ENCODE measurements around the gene OXNAD1. TPM values are rescaled to one million over a fixed set of nuclear protein-coding genes. Genes with fewer than 3 reads are reported as not detected.

OXNAD1 gene
- total RNA-seq, 1 experiment from 2014 or later = 12.1 TPM

DNA sequence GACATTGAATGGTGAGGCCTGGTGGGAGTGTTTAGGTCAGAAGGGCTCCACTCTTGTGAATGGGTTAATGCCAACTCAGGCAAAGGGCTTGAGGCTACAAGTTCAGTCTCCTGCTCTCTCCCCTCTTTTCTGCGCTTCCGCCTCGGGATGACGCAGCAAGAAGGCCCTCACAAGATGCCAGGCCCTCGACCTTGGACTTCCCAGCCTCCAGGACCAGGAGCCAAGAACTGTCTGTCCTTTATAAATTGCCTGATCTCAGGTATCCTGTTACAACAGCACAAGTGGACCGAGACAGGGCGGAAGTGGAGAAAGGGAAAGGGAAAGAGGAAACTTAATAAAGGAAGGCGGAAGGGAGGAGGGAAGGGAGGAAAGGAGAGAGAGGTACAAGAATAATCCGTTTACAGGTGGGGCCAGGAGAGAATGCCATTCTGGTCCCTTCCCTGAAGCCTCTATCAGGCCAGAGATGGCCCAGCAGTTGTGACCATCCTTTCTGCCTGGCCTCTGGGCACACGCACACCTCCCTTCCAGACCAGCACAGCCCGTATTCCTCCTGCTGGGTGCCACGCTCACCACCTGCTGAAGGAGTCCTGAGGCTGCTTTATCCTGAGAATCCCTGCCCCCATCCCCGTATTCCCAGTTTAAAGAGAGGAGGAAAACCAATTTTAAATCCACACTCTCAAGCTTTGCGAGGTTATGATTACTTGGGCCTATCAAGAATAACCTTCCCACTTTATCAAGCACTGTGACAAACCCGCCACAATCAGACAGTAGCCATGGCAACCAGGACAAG, 64.2 kb downstream of the OXNAD1 start (continued):
- TF ChIP-seq, protein P1, sequence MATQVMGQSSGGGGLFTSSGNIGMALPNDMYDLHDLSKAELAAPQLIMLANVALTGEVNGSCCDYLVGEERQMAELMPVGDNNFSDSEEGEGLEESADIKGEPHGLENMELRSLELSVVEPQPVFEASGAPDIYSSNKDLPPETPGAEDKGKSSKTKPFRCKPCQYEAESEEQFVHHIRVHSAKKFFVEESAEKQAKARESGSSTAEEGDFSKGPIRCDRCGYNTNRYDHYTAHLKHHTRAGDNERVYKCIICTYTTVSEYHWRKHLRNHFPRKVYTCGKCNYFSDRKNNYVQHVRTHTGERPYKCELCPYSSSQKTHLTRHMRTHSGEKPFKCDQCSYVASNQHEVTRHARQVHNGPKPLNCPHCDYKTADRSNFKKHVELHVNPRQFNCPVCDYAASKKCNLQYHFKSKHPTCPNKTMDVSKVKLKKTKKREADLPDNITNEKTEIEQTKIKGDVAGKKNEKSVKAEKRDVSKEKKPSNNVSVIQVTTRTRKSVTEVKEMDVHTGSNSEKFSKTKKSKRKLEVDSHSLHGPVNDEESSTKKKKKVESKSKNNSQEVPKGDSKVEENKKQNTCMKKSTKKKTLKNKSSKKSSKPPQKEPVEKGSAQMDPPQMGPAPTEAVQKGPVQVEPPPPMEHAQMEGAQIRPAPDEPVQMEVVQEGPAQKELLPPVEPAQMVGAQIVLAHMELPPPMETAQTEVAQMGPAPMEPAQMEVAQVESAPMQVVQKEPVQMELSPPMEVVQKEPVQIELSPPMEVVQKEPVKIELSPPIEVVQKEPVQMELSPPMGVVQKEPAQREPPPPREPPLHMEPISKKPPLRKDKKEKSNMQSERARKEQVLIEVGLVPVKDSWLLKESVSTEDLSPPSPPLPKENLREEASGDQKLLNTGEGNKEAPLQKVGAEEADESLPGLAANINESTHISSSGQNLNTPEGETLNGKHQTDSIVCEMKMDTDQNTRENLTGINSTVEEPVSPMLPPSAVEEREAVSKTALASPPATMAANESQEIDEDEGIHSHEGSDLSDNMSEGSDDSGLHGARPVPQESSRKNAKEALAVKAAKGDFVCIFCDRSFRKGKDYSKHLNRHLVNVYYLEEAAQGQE (IDR thresholded peaks at IDR 0.05; ENCODE audit: low read depth) = no peak
- TF ChIP-seq, protein P2, sequence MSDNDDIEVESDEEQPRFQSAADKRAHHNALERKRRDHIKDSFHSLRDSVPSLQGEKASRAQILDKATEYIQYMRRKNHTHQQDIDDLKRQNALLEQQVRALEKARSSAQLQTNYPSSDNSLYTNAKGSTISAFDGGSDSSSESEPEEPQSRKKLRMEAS (IDR thresholded peaks at IDR 0.05) = no peak
- no peak for TF ChIP-seq TCF7L2 (IDR thresholded peaks at IDR 0.05; ENCODE audit: borderline replicate concordance, extremely low read depth, insufficient read depth, insufficient read length)
- TF ChIP-seq POLR2AphosphoS5 (IDR thresholded peaks at IDR 0.05; ENCODE audit: low read depth, low read length) = no peak
- TF ChIP-seq SIN3A (IDR thresholded peaks at IDR 0.05; ENCODE audit: low read depth) = no peak
- no peak for TF ChIP-seq YY1 (IDR thresholded peaks at IDR 0.05; ENCODE audit: extremely low read depth, insufficient replicate concordance, low read depth, low read length)
- TF ChIP-seq EGR1 (IDR thresholded peaks at IDR 0.05; ENCODE audit: low read depth) = no peak
- TF ChIP-seq ZFX (IDR thresholded peaks at IDR 0.05) = no peak
- no peak for TF ChIP-seq POLR2A (IDR thresholded peaks at IDR 0.05; ENCODE audit: borderline replicate concordance, extremely low read depth, insufficient read depth, insufficient read length)
- no peak for TF ChIP-seq RAD21 (IDR thresholded peaks at IDR 0.05; ENCODE audit: low read depth)
- no peak for TF ChIP-seq FOSL1 (IDR thresholded peaks at IDR 0.05; ENCODE audit: low read depth)

DNA sequence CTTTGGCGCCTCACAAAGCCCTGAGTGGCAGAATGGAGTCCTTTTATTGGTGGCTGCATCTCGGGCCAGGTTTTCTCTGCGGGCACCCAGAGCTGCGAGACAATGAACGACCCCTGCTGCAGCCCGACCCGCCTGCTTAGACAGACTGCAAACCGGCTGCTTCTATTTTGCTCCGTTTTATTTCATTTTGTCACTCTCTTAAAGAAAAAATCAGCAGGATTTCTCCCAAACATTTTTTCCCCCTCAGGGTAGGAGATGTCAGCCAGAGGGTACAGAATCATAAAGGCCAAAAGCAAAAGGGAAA, 64.8 kb downstream of the OXNAD1 start:
- no peak overlapping the region for H3K4me3 ChIP-seq (replicated peaks in 1 of 2; ENCODE audit: low read depth in 1 of 2, low read length in 2 of 2)
- DNase-seq (ENCODE audit: low read depth, low spot score) = no peak
- ChIA-PET RAD21 (ENCODE audit: low non-redundant PET in 1 of 2, low total read pairs in 2 of 2, uncharacterized antibody in 2 of 2, unreplicated experiment in 2 of 2) (no interaction called here), CTCF (no interaction called here), POLR2A (no interaction called here)
- no peaks in the 10 kb centered on the region for H3K27me3 ChIP-seq (ENCODE audit: insufficient read depth, low read length)
- H3K9ac ChIP-seq (ENCODE audit: low read length) = no peak overlapping the region
- ATAC-seq = no peak
- H3K36me3 ChIP-seq (ENCODE audit: control insufficient read depth in 1 of 2, insufficient read depth in 2 of 2, low read length in 2 of 2) = 0 out of 4 replicates have a peak, but pooled peaks cover 0 to 4% of the 10 kb centered on the region in 2 experiments
- H3K9me3 ChIP-seq (ENCODE audit: control insufficient read depth in 1 of 2, insufficient read depth in 1 of 2, low read depth in 1 of 2, low read length in 2 of 2) = 0 out of 4 replicates have a peak, but pooled peaks cover 0 to 7% of the 10 kb centered on the region in 2 experiments
- no peaks in the 10 kb centered on the region for H4K20me1 ChIP-seq (ENCODE audit: insufficient read depth)
- no peak overlapping the region for H3K4me2 ChIP-seq (ENCODE audit: low read length)
- H3K27ac ChIP-seq (ENCODE audit: low read depth, low read length) = no peak overlapping the region
- no peaks in the 10 kb centered on the region for H3K9me2 ChIP-seq (ENCODE audit: insufficient read depth)
- no TSS peak for BruUV-seq (replicated peaks)
- H2AFZ ChIP-seq (ENCODE audit: low read depth, low read length, poor library complexity, severe bottlenecking) = no peak overlapping the region
- H3K79me2 ChIP-seq (ENCODE audit: insufficient read depth, low read length) = no peaks in the 10 kb centered on the region
- intact Hi-C loops (cut with micrococcal nuclease) = no loop called here
- H3K4me1 ChIP-seq (ENCODE audit: control insufficient read depth in 1 of 2, insufficient read depth in 2 of 2, low read length in 2 of 2) = no peaks in the 10 kb centered on the region
- TF ChIP-seq RAD21 (IDR thresholded peaks at IDR 0.05; ENCODE audit: low read depth) (no peak), SRF (IDR thresholded peaks at IDR 0.05; ENCODE audit: low read depth) (no peak), EZH2 (IDR thresholded peaks at IDR 0.05) (no peak), CBX3 (IDR thresholded peaks at IDR 0.05; ENCODE audit: low read depth) (no peak), YY1 (IDR thresholded peaks at IDR 0.05; ENCODE audit: extremely low read depth, insufficient replicate concordance, low read depth, low read length) (no peak), EZH2phosphoT487 (IDR thresholded peaks at IDR 0.05; ENCODE audit: borderline replicate concordance) (no peak)
- TF ChIP-seq, protein P3, sequence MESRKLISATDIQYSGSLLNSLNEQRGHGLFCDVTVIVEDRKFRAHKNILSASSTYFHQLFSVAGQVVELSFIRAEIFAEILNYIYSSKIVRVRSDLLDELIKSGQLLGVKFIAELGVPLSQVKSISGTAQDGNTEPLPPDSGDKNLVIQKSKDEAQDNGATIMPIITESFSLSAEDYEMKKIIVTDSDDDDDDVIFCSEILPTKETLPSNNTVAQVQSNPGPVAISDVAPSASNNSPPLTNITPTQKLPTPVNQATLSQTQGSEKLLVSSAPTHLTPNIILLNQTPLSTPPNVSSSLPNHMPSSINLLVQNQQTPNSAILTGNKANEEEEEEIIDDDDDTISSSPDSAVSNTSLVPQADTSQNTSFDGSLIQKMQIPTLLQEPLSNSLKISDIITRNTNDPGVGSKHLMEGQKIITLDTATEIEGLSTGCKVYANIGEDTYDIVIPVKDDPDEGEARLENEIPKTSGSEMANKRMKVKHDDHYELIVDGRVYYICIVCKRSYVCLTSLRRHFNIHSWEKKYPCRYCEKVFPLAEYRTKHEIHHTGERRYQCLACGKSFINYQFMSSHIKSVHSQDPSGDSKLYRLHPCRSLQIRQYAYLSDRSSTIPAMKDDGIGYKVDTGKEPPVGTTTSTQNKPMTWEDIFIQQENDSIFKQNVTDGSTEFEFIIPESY (IDR thresholded peaks at IDR 0.05; ENCODE audit: extremely low read depth, insufficient replicate concordance, low read length) = no peak
- TF ChIP-seq, protein P4, sequence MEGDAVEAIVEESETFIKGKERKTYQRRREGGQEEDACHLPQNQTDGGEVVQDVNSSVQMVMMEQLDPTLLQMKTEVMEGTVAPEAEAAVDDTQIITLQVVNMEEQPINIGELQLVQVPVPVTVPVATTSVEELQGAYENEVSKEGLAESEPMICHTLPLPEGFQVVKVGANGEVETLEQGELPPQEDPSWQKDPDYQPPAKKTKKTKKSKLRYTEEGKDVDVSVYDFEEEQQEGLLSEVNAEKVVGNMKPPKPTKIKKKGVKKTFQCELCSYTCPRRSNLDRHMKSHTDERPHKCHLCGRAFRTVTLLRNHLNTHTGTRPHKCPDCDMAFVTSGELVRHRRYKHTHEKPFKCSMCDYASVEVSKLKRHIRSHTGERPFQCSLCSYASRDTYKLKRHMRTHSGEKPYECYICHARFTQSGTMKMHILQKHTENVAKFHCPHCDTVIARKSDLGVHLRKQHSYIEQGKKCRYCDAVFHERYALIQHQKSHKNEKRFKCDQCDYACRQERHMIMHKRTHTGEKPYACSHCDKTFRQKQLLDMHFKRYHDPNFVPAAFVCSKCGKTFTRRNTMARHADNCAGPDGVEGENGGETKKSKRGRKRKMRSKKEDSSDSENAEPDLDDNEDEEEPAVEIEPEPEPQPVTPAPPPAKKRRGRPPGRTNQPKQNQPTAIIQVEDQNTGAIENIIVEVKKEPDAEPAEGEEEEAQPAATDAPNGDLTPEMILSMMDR (IDR thresholded peaks at IDR 0.05 in 2 of 3, conservative IDR thresholded peaks at IDR 0.05 in 1 of 3; ENCODE audit: borderline replicate concordance in 1 of 3, insufficient read depth in 1 of 3, low read depth in 2 of 3, low read length in 2 of 3) = no peak

Data from HCT116 (cell line).